ENCODE data around the gene SCN3B. TPM values are rescaled to one million over a fixed set of nuclear protein-coding genes. Genes with fewer than 3 reads are reported as not detected.

The SCN3B gene
- total RNA-seq, 1 experiment from 2014 or later, result 0.79 TPM

DNA sequence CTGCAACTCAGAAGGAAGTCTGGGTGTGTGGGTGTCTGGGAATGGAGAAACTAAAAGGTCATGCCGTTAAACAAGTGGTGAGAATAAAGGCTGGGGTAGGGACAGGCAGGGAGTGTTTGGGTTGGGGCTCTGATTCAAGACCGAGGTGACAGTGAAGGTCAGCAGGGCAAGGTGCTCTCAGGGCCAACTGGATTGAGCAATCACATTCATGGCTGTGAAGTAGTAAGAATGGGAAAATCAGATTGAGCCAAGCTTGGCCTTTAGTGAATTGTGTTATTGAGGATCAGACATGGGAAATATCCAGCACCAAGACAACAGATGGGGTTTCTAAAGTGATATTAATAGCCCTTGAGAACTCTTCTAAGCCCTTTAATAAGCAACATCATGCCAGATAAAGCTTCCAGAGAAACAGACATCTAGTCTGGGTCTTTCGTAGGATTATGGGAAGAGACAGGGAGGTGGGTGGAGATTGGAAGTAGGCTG, 24.3 kb downstream of the SCN3B start:
- no peaks in the 10 kb centered on the region; the same call in 1 of the 2 replicates for H3K27me3 Mint-ChIP-seq (ENCODE audit: low read depth)
- H3K4me1 Mint-ChIP-seq, result 0 out of 2 replicates have a peak, but pooled peaks cover 3% of the 10 kb centered on the region
- no peaks in the 10 kb centered on the region for H3K36me3 Mint-ChIP-seq
- H3K27ac Mint-ChIP-seq, result no peak overlapping the region
- TF ChIP-seq, protein P1, sequence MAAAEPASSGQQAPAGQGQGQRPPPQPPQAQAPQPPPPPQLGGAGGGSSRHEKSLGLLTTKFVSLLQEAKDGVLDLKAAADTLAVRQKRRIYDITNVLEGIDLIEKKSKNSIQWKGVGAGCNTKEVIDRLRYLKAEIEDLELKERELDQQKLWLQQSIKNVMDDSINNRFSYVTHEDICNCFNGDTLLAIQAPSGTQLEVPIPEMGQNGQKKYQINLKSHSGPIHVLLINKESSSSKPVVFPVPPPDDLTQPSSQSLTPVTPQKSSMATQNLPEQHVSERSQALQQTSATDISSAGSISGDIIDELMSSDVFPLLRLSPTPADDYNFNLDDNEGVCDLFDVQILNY (CRISPR knock-in tag; IDR thresholded peaks at IDR 0.05), result no peak
- no peak for TF ChIP-seq CBFB (CRISPR knock-in tag; IDR thresholded peaks at IDR 0.05; ENCODE audit: low read depth)
- TF ChIP-seq CREB1 (CRISPR knock-in tag; IDR thresholded peaks at IDR 0.05), result no peak
- no peaks in the 10 kb centered on the region for H3K9me3 Mint-ChIP-seq
- DNase-seq (ENCODE audit: low spot score) (no peak), ATAC-seq (no peak)
- CTCF ChIA-PET, result interaction anchor here (0.9 to 1.0 kb wide), 2 partner anchors 10 to 78 kb away, joined by 3 to 4 read pairs; no protein-coding TSS in a partner anchor
- no peak overlapping the region for H3K4me3 Mint-ChIP-seq
- POLR2A ChIA-PET, result no interaction called here

DNA sequence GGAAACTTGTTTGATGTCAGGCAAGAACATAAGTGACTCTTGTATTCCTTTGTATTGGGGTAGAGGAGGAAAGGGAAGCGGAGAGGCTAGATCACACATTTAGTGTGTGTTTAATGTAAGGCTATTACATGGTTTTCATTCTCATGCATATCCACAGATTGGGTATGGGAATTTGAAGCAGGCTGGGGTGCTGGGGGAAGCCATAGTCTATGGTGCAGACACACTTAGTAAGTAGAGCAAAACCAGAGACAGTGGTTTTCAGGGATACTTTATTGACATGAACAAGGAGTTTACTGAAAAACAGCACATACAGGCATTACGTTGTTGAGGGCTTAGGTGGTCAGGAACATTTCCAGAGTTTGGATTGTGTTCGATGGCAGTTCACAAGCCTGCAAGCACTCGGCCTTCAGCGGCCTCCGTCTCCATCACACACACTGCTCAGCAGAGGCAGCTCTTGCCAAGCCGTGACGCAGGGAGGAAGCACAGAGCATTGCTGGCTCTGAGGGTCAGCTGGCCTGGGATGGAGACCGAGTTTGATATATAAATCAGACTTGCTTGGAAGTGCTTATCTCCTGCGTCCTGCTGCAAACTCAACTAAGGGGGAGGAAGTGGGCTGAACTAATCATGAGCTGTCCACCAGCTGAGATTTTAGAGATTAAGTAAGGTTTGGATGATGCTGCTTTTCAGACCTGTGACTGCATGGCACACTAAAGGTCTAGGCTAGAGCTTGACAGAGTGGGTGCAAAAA, 25.3 kb downstream of the SCN3B start:
- no peak for TF ChIP-seq CREB1 (CRISPR knock-in tag; IDR thresholded peaks at IDR 0.05)
- Mint-ChIP-seq H3K4me3 (no peak overlapping the region), H3K36me3 (no peaks in the 10 kb centered on the region), H3K27me3 (ENCODE audit: low read depth) (no peaks in the 10 kb centered on the region; the same call in 1 of the 2 replicates), H3K9me3 (no peaks in the 10 kb centered on the region), H3K27ac (no peak overlapping the region), H3K4me1 (0 out of 2 replicates have a peak, but pooled peaks cover 3% of the 10 kb centered on the region)
- CTCF ChIA-PET, result interaction anchor here (1.0 to 1.2 kb wide), 4 partner anchors 12 to 82 kb away, joined by 4 to 5 read pairs (median 4); no protein-coding TSS in a partner anchor
- DNase-seq (ENCODE audit: low spot score) (no peak), ATAC-seq (peak; percentile 39; the same call in 1 of the 2 replicates)
- POLR2A ChIA-PET, result no interaction called here

DNA sequence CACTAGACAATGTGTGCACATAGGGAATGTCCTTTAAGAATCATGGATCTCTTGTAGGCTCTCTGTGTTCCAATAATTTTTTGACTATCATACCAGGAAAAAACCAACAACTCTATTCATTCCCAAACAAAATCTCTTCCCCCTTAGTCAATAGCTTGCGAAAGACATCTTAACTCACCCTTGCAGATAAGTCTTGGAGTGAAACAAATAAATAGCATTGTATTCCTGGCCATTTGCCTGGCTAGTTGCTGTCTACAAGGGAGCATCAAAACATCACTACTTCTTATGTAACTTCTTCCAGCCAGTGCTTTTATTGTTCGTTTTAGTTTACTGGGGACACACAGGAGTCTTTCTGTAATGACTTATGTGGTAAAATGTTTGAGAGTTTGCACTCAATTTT, 29.4 kb downstream of the SCN3B start:
- no peaks in the 10 kb centered on the region for H3K9me3 Mint-ChIP-seq
- no peak for ATAC-seq
- DNase-seq (ENCODE audit: low spot score), result no peak
- CTCF ChIA-PET, result interaction anchor here (0.6 to 1.0 kb wide), 2 partner anchors 29 to 523 kb away, joined by 3 read pairs; partner anchors contain the start of gene SCN3B
- TF ChIP-seq, protein P2, sequence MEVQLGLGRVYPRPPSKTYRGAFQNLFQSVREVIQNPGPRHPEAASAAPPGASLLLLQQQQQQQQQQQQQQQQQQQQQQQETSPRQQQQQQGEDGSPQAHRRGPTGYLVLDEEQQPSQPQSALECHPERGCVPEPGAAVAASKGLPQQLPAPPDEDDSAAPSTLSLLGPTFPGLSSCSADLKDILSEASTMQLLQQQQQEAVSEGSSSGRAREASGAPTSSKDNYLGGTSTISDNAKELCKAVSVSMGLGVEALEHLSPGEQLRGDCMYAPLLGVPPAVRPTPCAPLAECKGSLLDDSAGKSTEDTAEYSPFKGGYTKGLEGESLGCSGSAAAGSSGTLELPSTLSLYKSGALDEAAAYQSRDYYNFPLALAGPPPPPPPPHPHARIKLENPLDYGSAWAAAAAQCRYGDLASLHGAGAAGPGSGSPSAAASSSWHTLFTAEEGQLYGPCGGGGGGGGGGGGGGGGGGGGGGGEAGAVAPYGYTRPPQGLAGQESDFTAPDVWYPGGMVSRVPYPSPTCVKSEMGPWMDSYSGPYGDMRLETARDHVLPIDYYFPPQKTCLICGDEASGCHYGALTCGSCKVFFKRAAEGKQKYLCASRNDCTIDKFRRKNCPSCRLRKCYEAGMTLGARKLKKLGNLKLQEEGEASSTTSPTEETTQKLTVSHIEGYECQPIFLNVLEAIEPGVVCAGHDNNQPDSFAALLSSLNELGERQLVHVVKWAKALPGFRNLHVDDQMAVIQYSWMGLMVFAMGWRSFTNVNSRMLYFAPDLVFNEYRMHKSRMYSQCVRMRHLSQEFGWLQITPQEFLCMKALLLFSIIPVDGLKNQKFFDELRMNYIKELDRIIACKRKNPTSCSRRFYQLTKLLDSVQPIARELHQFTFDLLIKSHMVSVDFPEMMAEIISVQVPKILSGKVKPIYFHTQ (CRISPR knock-in tag; IDR thresholded peaks at IDR 0.05), result no peak
- TF ChIP-seq SMAD4 (CRISPR knock-in tag; IDR thresholded peaks at IDR 0.05) (no peak), NR1H2 (CRISPR knock-in tag; IDR thresholded peaks at IDR 0.05) (no peak), NFE2L1 (CRISPR knock-in tag; IDR thresholded peaks at IDR 0.05) (no peak), ZNF671 (CRISPR knock-in tag; IDR thresholded peaks at IDR 0.05) (no peak), SOX15 (CRISPR knock-in tag; IDR thresholded peaks at IDR 0.05) (no peak), GTF2I (CRISPR knock-in tag; conservative IDR thresholded peaks at IDR 0.05) (no peak), TEAD1 (CRISPR knock-in tag; IDR thresholded peaks at IDR 0.05) (no peak)
- TF ChIP-seq, protein P3, sequence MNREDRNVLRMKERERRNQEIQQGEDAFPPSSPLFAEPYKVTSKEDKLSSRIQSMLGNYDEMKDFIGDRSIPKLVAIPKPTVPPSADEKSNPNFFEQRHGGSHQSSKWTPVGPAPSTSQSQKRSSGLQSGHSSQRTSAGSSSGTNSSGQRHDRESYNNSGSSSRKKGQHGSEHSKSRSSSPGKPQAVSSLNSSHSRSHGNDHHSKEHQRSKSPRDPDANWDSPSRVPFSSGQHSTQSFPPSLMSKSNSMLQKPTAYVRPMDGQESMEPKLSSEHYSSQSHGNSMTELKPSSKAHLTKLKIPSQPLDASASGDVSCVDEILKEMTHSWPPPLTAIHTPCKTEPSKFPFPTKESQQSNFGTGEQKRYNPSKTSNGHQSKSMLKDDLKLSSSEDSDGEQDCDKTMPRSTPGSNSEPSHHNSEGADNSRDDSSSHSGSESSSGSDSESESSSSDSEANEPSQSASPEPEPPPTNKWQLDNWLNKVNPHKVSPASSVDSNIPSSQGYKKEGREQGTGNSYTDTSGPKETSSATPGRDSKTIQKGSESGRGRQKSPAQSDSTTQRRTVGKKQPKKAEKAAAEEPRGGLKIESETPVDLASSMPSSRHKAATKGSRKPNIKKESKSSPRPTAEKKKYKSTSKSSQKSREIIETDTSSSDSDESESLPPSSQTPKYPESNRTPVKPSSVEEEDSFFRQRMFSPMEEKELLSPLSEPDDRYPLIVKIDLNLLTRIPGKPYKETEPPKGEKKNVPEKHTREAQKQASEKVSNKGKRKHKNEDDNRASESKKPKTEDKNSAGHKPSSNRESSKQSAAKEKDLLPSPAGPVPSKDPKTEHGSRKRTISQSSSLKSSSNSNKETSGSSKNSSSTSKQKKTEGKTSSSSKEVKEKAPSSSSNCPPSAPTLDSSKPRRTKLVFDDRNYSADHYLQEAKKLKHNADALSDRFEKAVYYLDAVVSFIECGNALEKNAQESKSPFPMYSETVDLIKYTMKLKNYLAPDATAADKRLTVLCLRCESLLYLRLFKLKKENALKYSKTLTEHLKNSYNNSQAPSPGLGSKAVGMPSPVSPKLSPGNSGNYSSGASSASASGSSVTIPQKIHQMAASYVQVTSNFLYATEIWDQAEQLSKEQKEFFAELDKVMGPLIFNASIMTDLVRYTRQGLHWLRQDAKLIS (CRISPR knock-in tag; IDR thresholded peaks at IDR 0.05; ENCODE audit: borderline replicate concordance), result no peak
- TF ChIP-seq, protein P4, sequence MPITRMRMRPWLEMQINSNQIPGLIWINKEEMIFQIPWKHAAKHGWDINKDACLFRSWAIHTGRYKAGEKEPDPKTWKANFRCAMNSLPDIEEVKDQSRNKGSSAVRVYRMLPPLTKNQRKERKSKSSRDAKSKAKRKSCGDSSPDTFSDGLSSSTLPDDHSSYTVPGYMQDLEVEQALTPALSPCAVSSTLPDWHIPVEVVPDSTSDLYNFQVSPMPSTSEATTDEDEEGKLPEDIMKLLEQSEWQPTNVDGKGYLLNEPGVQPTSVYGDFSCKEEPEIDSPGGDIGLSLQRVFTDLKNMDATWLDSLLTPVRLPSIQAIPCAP (CRISPR knock-in tag; IDR thresholded peaks at IDR 0.05), result no peak
- TF ChIP-seq, protein P5, sequence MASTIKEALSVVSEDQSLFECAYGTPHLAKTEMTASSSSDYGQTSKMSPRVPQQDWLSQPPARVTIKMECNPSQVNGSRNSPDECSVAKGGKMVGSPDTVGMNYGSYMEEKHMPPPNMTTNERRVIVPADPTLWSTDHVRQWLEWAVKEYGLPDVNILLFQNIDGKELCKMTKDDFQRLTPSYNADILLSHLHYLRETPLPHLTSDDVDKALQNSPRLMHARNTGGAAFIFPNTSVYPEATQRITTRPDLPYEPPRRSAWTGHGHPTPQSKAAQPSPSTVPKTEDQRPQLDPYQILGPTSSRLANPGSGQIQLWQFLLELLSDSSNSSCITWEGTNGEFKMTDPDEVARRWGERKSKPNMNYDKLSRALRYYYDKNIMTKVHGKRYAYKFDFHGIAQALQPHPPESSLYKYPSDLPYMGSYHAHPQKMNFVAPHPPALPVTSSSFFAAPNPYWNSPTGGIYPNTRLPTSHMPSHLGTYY (CRISPR knock-in tag; IDR thresholded peaks at IDR 0.05), result no peak
- no peak overlapping the region for H3K27ac Mint-ChIP-seq
- 0 out of 2 replicates have a peak, but pooled peaks cover 3% of the 10 kb centered on the region for H3K4me1 Mint-ChIP-seq
- peaks cover 4% of the 10 kb centered on the region; the same call in 1 of the 2 replicates for H3K36me3 Mint-ChIP-seq
- H3K4me3 Mint-ChIP-seq, result no peak overlapping the region
- H3K27me3 Mint-ChIP-seq (ENCODE audit: low read depth), result no peaks in the 10 kb centered on the region
- POLR2A ChIA-PET, result no interaction called here
